Cardiac muscle cell (in vitro differentiated cells and primary cell): ENCODE results near the gene PITX3. TPM values are rescaled to one million over a fixed set of nuclear protein-coding genes. Genes with fewer than 3 reads are reported as not detected.
"Not testable (repeated sequence)": the region's sequence is repeated elsewhere in the genome, so short reads cannot be mapped to it uniquely, and the experiment has no call there.

ENCODE experiments used
- DNase-seq, 2 donors: peaks; one replicate each; pipeline versions ENCODE4 v3.0.0 to v3.0.0-alpha.2; 2010 to 2017; ENCODE audit warnings: low read depth in 1 of 2, low spot score in 1 of 2
- H3K27ac ChIP-seq: fragments of 200-600 bp; sonication (generic); 2 replicates; pipeline ENCODE4 v1.5.1; 2016
- H3K27me3 ChIP-seq: fragments of 200-600 bp; sonication (generic); 2 replicates; pipeline ENCODE4 v1.6.0; 2016; ENCODE audit warnings: control low read depth
- H3K36me3 ChIP-seq: fragments of 200-600 bp; sonication (generic); 2 replicates; pipeline ENCODE4 v1.5.1; 2016; ENCODE audit warnings: control low read depth
- H3K4me1 ChIP-seq: fragments of 200-600 bp; sonication (generic); 2 replicates; pipeline ENCODE4 v1.8.1; 2017; ENCODE audit warnings: low read depth, mild to moderate bottlenecking, mixed run types
- H3K4me3 ChIP-seq: fragments of 200-600 bp; sonication (generic); 2 replicates; pipeline ENCODE4 v1.5.1; 2016; ENCODE audit warnings: mild to moderate bottlenecking
- H3K9me3 ChIP-seq: fragments of 200-600 bp; sonication (generic); 2 replicates; pipeline ENCODE4 v1.5.1; 2017; ENCODE audit warnings: low read depth, mild to moderate bottlenecking, control low read depth
- polyA plus RNA-seq: library from polyadenylated mRNA; unstranded; fragments of >200 nt; fragmentation: Nextera tagmentation; extraction: Ambion mirVana; gene quantifications from 2 replicates; pipeline ENCODE4 v1.2.1, GENCODE V29; 2016
- total RNA-seq: library from RNA; depleted of rRNA; stranded (reverse); fragments of >200 nt; gene quantifications from 2 replicates; pipeline ENCODE4 v1.2.3, GENCODE V29; 2016
- TF ChIP-seq, protein P1 (sequence below): IDR thresholded peaks from 2 replicates; pipeline ENCODE4 v1.5.1; 2012; ENCODE audit warnings: low read depth, mild to moderate bottlenecking, low read length

PITX3 gene
- total and polyA plus RNA-seq, 2 experiments from 2014 or later: 7.9 to 14.3 TPM

DNA sequence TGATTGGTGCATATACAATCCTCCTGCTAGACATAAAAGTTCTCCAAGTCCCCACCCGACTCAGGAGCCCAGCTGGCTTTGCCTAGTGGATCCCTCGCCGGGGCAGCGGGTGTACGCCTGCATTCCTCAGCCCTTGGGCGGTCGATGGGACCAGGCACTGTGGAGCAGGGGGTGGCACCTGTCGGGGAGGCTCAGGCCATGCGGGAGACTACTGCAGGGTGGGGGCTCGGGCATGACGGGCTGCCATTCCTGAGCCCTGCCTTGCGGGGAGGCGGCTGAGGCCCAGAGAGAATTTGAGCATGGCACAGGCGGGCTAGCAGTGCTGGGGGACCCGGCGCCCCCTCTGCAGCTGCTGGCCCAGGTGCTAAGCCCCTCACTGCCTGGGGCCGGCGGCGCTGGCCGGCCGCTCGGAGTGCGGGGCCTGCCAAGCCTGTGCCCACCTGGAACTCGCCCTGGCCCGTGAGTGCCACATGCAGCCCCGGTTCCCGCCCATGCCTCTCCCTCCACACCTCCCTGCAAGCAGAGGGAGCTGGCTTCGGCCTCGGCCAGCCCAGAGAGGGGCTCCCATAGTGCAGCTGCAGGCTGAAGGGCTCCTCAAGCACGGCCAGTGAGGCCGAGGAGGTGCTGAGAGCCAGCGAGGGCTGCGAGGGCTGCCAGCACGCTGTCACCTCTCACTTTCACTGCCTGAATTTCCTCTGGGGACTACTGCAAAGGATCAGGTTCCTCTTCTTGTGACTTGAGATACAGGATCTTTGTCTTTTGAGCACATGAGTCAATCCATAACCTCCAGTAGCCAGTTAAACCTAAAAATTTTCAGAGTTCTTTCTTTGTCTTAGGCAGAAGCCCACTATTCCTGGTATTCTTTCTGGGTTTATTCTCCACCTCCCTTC is 40.3 kb downstream of the PITX3 start:
- H3K9me3 ChIP-seq: no peaks in the 10 kb centered on the region
- TF ChIP-seq, protein P1, sequence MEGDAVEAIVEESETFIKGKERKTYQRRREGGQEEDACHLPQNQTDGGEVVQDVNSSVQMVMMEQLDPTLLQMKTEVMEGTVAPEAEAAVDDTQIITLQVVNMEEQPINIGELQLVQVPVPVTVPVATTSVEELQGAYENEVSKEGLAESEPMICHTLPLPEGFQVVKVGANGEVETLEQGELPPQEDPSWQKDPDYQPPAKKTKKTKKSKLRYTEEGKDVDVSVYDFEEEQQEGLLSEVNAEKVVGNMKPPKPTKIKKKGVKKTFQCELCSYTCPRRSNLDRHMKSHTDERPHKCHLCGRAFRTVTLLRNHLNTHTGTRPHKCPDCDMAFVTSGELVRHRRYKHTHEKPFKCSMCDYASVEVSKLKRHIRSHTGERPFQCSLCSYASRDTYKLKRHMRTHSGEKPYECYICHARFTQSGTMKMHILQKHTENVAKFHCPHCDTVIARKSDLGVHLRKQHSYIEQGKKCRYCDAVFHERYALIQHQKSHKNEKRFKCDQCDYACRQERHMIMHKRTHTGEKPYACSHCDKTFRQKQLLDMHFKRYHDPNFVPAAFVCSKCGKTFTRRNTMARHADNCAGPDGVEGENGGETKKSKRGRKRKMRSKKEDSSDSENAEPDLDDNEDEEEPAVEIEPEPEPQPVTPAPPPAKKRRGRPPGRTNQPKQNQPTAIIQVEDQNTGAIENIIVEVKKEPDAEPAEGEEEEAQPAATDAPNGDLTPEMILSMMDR: no peak
- H3K4me1 ChIP-seq: no peaks in the 10 kb centered on the region
- DNase-seq: no peak
- H3K27me3 ChIP-seq: no peaks in the 10 kb centered on the region
- H3K27ac ChIP-seq: no peak overlapping the region
- no peaks in the 10 kb centered on the region for H3K36me3 ChIP-seq
- H3K4me3 ChIP-seq: no peak overlapping the region

DNA sequence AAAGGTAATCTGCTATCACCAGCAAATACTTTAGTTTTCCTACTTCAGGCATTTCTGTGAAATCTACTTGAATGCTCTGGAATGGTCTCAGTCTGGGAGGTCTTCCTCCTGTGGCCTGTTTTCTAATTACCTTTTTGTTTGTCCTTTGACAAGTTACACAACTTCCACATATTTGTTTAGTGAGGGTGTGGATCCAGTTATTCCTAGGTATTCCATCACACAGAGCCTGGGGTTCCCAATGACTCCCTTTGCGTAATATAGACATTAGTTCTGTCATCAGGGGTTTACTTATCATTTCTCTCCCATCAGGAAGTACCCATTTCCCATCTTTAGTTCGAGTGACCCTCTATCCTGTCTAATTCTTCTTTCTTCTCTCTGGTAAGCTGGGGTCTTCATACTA is 43.3 kb downstream of the PITX3 start:
- no peaks in the 10 kb centered on the region for H3K4me1 ChIP-seq
- no peak overlapping the region for H3K27ac ChIP-seq
- no peak overlapping the region for H3K4me3 ChIP-seq
- TF ChIP-seq, protein P1: no peak
- H3K9me3 ChIP-seq: no peaks in the 10 kb centered on the region
- H3K27me3 ChIP-seq: no peaks in the 10 kb centered on the region
- DNase-seq: no peak
- no peaks in the 10 kb centered on the region for H3K36me3 ChIP-seq

DNA sequence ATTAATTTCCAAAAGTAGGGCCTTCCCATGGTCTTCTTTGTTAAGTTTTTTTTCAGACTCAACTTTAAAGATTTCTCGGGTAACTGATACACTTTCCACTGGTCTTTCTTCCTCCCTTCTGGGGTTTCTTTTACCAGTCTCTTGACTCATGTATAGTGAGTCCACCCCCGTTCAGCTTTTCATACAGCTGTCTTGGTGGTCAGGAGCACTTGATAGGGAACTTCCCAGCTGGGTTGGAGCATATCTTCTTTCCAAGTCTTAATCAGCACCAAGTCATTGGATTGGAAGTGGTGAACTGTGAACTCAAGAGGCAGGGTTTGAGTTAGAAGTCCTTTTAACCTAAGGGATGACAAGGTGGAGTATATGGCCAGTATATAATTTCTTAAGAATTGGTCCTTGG is 44.4 kb downstream of the PITX3 start:
- Histone ChIP-seq H3K27ac (no peak overlapping the region), H3K4me3 (no peak overlapping the region), H3K36me3 (no peaks in the 10 kb centered on the region), H3K4me1 (no peaks in the 10 kb centered on the region), H3K9me3 (no peaks in the 10 kb centered on the region), H3K27me3 (no peaks in the 10 kb centered on the region)
- DNase-seq: no peak
- TF ChIP-seq, protein P1: no peak

GRCh38 chr10:102195296-102195870 is 45.9 kb downstream of the PITX3 start:
- Histone ChIP-seq H3K27ac (no peak overlapping the region), H3K4me1 (no peaks in the 10 kb centered on the region)
- TF ChIP-seq, protein P1: no peak

GRCh38 chr10:102191956-102192355 is 49.4 kb downstream of the PITX3 start:
- no peaks in the 10 kb centered on the region for H3K27me3 ChIP-seq
- TF ChIP-seq, protein P1: no peak
- no peak overlapping the region for H3K27ac ChIP-seq
- no peaks in the 10 kb centered on the region for H3K4me1 ChIP-seq
- no peak overlapping the region for H3K4me3 ChIP-seq
- H3K9me3 ChIP-seq: no peaks in the 10 kb centered on the region
- DNase-seq: no peak
- no peaks in the 10 kb centered on the region for H3K36me3 ChIP-seq

More at GRCh38 chr10:102195296-102195870, 45.9 kb downstream of the PITX3 start:
- no peak for DNase-seq
- no peak overlapping the region for H3K4me3 ChIP-seq
- H3K9me3 ChIP-seq: no peaks in the 10 kb centered on the region
- no peaks in the 10 kb centered on the region for H3K36me3 ChIP-seq
- no peaks in the 10 kb centered on the region for H3K27me3 ChIP-seq

DNA sequence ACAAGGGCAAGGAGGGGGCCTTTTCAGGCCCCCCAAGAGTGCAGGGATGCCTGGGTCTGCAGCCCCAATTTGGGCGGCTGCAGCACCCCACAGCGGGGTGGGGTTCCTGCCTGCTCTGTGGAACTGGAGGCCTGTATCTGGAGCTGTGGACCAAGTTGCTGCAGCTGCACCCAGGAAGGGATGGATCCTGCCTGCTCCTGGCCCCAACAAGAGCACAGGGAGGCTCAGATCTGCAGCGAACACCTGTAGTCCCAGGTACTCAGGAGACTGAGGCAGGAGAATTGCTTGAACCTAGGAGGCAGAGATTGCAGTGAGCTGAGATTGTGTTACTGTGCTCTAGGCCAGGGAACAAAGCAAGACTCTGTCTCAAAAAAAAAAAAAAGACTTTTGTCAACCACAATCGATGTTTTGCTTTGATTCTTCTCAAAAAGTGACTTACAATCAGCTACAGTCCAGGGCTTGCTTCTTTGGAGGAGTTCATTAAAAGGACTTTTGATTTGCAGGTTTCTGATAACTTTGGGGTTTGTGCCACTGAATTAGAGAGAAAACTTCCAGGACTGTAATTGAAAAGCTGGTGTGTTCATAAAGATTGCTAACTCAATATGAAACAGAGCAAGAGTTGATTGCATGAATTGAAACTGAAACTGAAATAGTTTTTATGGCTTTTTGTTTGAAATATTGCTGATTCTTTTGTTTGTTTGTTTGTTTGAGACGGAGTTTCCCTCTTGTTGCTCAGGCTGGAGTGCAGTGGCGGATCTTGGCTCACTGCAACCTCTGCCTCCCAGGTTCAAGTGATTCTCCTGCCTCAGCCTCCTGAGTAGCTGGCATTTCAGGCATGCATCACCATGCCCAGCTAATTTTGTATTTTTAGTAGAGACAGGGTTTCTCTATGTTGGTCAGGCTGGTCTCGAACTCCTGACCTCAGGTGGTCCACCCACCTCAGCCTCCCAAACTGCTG is 52.1 kb downstream of the PITX3 start:
- H3K4me3 ChIP-seq, H3K9me3 ChIP-seq, H3K36me3 ChIP-seq, H3K27ac ChIP-seq, DNase-seq, H3K27me3 ChIP-seq, H3K4me1 ChIP-seq: not testable (repeated sequence)
